ENCODE data around the gene LRFN4. TPM values are rescaled to one million over a fixed set of nuclear protein-coding genes. Genes with fewer than 3 reads are reported as not detected.

LRFN4 gene
- total and polyA plus RNA-seq, 10 of the 15 experiments (the other 5 are each of a cell fraction or from before 2014, with no cell fraction given): 0.03 to 43.8 (median 4.9) TPM

- H3K4me1 ChIP-seq (ENCODE audit: control insufficient read depth, insufficient read depth, low read length): no peaks in the 10 kb centered on the region
- intact Hi-C loops (cut with micrococcal nuclease; ENCODE audit: unreplicated experiment): no loop called here
Measured at GRCh38 chr11:66910016-66910415, 53.2 kb downstream of the LRFN4 start.

More at GRCh38 chr11:66910016-66910415, 53.2 kb downstream of the LRFN4 start:
- ChIA-PET SMC1A (ENCODE audit: uncharacterized antibody, unreplicated experiment) (no interaction called here), RAD21 (ENCODE audit: unreplicated experiment) (no interaction called here), POLR2A (interaction anchor here (0.6 kb wide), 1 partner anchor 33 kb away, joined by 4 read pairs; no protein-coding TSS in a partner anchor), CTCF (no interaction called here)
- BruUV-seq (replicated peaks): no TSS peak
- Histone ChIP-seq H3K27me3 (replicated peaks in 1 of 2; ENCODE audit: control insufficient read depth in 2 of 2, insufficient read depth in 2 of 2, low read length in 1 of 2) (peaks cover 0 to 1% of the 10 kb centered on the region in 2 experiments; a peak in 1 of 4 replicates), H3K9ac (ENCODE audit: control insufficient read depth, insufficient read depth, low read length) (no peak overlapping the region), H3K4me2 (ENCODE audit: control insufficient read depth, insufficient read depth) (no peak overlapping the region), H2AFZ (ENCODE audit: control insufficient read depth, low read depth, low read length) (no peak overlapping the region), H3K9me3 (replicated peaks; ENCODE audit: control insufficient read depth, insufficient read depth, low read length) (no peaks in the 10 kb centered on the region), H4K20me1 (ENCODE audit: control insufficient read depth, insufficient read depth) (no peaks in the 10 kb centered on the region), H3K79me2 (ENCODE audit: control insufficient read depth, insufficient read depth, low read length) (no peaks in the 10 kb centered on the region), H3K36me3 (ENCODE audit: control insufficient read depth in 2 of 2, insufficient read depth in 2 of 2, low read length in 1 of 2) (no peaks in the 10 kb centered on the region), H3K4me3 (no peak overlapping the region), H3K27ac (ENCODE audit: control insufficient read depth, insufficient read depth) (no peak overlapping the region)
- FAIRE-seq (no peak), DNase-seq (ENCODE audit: low read depth, low spot score) (no peak), ATAC-seq (no peak)
- TF ChIP-seq ASH2L (IDR thresholded peaks at IDR 0.05; ENCODE audit: borderline replicate concordance, low read depth): no peak
- TF ChIP-seq MTA2 (IDR thresholded peaks at IDR 0.05; ENCODE audit: low read depth): no peak
- no peak for TF ChIP-seq NR2F1 (conservative IDR thresholded peaks at IDR 0.05)
- no peak for TF ChIP-seq STAT1 (conservative IDR thresholded peaks at IDR 0.05)
- no peak for TF ChIP-seq MTA3 (IDR thresholded peaks at IDR 0.05; ENCODE audit: borderline replicate concordance, low read length)
- TF ChIP-seq KDM1A (IDR thresholded peaks at IDR 0.05; ENCODE audit: borderline replicate concordance): no peak
- no peak for TF ChIP-seq RUNX3 (IDR thresholded peaks at IDR 0.05; ENCODE audit: low read length)
- no peak for TF ChIP-seq LARP7 (IDR thresholded peaks at IDR 0.05)
- no peak for TF ChIP-seq HDAC6 (IDR thresholded peaks at IDR 0.05; ENCODE audit: unreplicated experiment)
- no peak for TF ChIP-seq MEF2A (IDR thresholded peaks at IDR 0.05; ENCODE audit: insufficient read depth, low read depth, low read length)
- TF ChIP-seq RCOR1 (conservative IDR thresholded peaks at IDR 0.05; ENCODE audit: low read depth, low read length): no peak
- TF ChIP-seq ZNF384 (IDR thresholded peaks at IDR 0.05; ENCODE audit: borderline replicate concordance, low read depth, low read length): no peak
- TF ChIP-seq EGR1 (IDR thresholded peaks at IDR 0.05; ENCODE audit: borderline replicate concordance in 1 of 2, low read depth in 2 of 2, low read length in 2 of 2): no peak
- no peak for TF ChIP-seq SP1 (IDR thresholded peaks at IDR 0.05; ENCODE audit: low read depth, low read length)
- TF ChIP-seq, protein P1, sequence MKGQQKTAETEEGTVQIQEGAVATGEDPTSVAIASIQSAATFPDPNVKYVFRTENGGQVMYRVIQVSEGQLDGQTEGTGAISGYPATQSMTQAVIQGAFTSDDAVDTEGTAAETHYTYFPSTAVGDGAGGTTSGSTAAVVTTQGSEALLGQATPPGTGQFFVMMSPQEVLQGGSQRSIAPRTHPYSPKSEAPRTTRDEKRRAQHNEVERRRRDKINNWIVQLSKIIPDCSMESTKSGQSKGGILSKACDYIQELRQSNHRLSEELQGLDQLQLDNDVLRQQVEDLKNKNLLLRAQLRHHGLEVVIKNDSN (IDR thresholded peaks at IDR 0.05; ENCODE audit: borderline replicate concordance, extremely low read length, insufficient read depth, low read depth, low read length): no peak
- TF ChIP-seq TCF12 (IDR thresholded peaks at IDR 0.05; ENCODE audit: low read depth, low read length): no peak
- 60% methylated on average over 10 of the region's 10 CpGs for WGBS (ENCODE audit: insufficient coverage, insufficient replicate concordance, low lambda C conversion rate, missing lambda C conversion rate)
- in situ Hi-C loops (cut with MboI): no loop called here

Other genes starting within 250 kb of the LRFN4 start
Only the 7 nearest of the 9 such genes appear.
- gene RBM4B, start 179.2 kb upstream of the LRFN4 start, total RNA-seq (2014; rRNA removed): 15.5 and 16.2 TPM in 2 replicates
- gene RBM4B, start 179.2 kb upstream of the LRFN4 start, total RNA-seq (2014; rRNA removed; fragmentation: Illumina TruSeq; extraction: Trizol): 16.4 and 17.2 TPM in 2 replicates
- gene RBM4B, start 179.2 kb upstream of the LRFN4 start, total RNA-seq (2021): 15.0 and 16.1 TPM in 2 replicates
- 37.0 and 38.1 TPM in 2 replicates for gene RBM4B, start 179.2 kb upstream of the LRFN4 start, polyA plus RNA-seq (2011; rRNA removed)
- gene RBM4B, start 179.2 kb upstream of the LRFN4 start, polyA plus RNA-seq (2014; fragmentation: Illumina TruSeq; extraction: Trizol): 19.4 and 20.6 TPM in 2 replicates
- 10 to 100 TPM; 17.2 to 23.8 TPM for gene RBM4B, start 179.2 kb upstream of the LRFN4 start, polyA plus RNA-seq (2014; fragmentation: Nextera tagmentation; extraction: Ambion mirVana)
- 23.6 and 26.5 TPM in 2 replicates for gene RBM4B, start 179.2 kb upstream of the LRFN4 start, polyA plus RNA-seq (2014; rRNA removed)
- 10 to 100 TPM; 28.1 to 36.8 TPM for gene RBM4B, start 179.2 kb upstream of the LRFN4 start, polyA plus RNA-seq (2016; fragmentation: Nextera tagmentation; extraction: Ambion mirVana)
- 0.87 and 1.0 TPM in 2 replicates for gene SPTBN2, start 127.8 kb upstream of the LRFN4 start, total RNA-seq (2014; rRNA removed)
- gene SPTBN2, start 127.8 kb upstream of the LRFN4 start, total RNA-seq (2014; rRNA removed; fragmentation: Illumina TruSeq; extraction: Trizol): 0.37 and 0.40 TPM in 2 replicates
- 0.69 and 0.98 TPM in 2 replicates for gene SPTBN2, start 127.8 kb upstream of the LRFN4 start, total RNA-seq (2021)
- gene SPTBN2, start 127.8 kb upstream of the LRFN4 start, polyA plus RNA-seq (2011; rRNA removed): not detected in 2 replicates
- gene SPTBN2, start 127.8 kb upstream of the LRFN4 start, polyA plus RNA-seq (2014; fragmentation: Illumina TruSeq; extraction: Trizol): 0.10 and 0.38 TPM in 2 replicates
- gene SPTBN2, start 127.8 kb upstream of the LRFN4 start, polyA plus RNA-seq (2014; fragmentation: Nextera tagmentation; extraction: Ambion mirVana): not detected
- 0.74 and 0.77 TPM in 2 replicates for gene SPTBN2, start 127.8 kb upstream of the LRFN4 start, polyA plus RNA-seq (2014; rRNA removed)
- gene SPTBN2, start 127.8 kb upstream of the LRFN4 start, polyA plus RNA-seq (2016; fragmentation: Nextera tagmentation; extraction: Ambion mirVana): not detected
- 30.6 and 32.9 TPM in 2 replicates for gene RCE1, start 13.6 kb upstream of the LRFN4 start, total RNA-seq (2014; rRNA removed)
- 9.0 and 9.2 TPM in 2 replicates for gene RCE1, start 13.6 kb upstream of the LRFN4 start, total RNA-seq (2014; rRNA removed; fragmentation: Illumina TruSeq; extraction: Trizol)
- 18.6 and 21.8 TPM in 2 replicates for gene RCE1, start 13.6 kb upstream of the LRFN4 start, total RNA-seq (2021)
- 5.1 and 10.9 TPM in 2 replicates for gene RCE1, start 13.6 kb upstream of the LRFN4 start, polyA plus RNA-seq (2011; rRNA removed)
- gene RCE1, start 13.6 kb upstream of the LRFN4 start, polyA plus RNA-seq (2014; fragmentation: Illumina TruSeq; extraction: Trizol): 4.0 and 8.3 TPM in 2 replicates
- 1 to 10 TPM in 1 of 2 experiments, under 1 TPM in 1; 0.79 to 2.0 TPM for gene RCE1, start 13.6 kb upstream of the LRFN4 start, polyA plus RNA-seq (2014; fragmentation: Nextera tagmentation; extraction: Ambion mirVana)
- 27.0 and 29.2 TPM in 2 replicates for gene RCE1, start 13.6 kb upstream of the LRFN4 start, polyA plus RNA-seq (2014; rRNA removed)
- 10 to 100 TPM; 22.6 to 24.6 TPM for gene RCE1, start 13.6 kb upstream of the LRFN4 start, polyA plus RNA-seq (2016; fragmentation: Nextera tagmentation; extraction: Ambion mirVana)
- 3.8 and 4.7 TPM in 2 replicates for gene PC, start 101.3 kb downstream of the LRFN4 start, total RNA-seq (2014; rRNA removed)
- gene PC, start 101.3 kb downstream of the LRFN4 start, total RNA-seq (2014; rRNA removed; fragmentation: Illumina TruSeq; extraction: Trizol): 2.0 and 2.7 TPM in 2 replicates
- 9.6 and 9.7 TPM in 2 replicates for gene PC, start 101.3 kb downstream of the LRFN4 start, total RNA-seq (2021)
- 0.22 TPM in 1 of 2 replicates, not detected in the other for gene PC, start 101.3 kb downstream of the LRFN4 start, polyA plus RNA-seq (2011; rRNA removed)
- 0.46 and 4.2 TPM in 2 replicates for gene PC, start 101.3 kb downstream of the LRFN4 start, polyA plus RNA-seq (2014; fragmentation: Illumina TruSeq; extraction: Trizol)
- gene PC, start 101.3 kb downstream of the LRFN4 start, polyA plus RNA-seq (2014; fragmentation: Nextera tagmentation; extraction: Ambion mirVana): under 1 TPM; 0.26 to 0.79 TPM
- 4.7 and 5.0 TPM in 2 replicates for gene PC, start 101.3 kb downstream of the LRFN4 start, polyA plus RNA-seq (2014; rRNA removed)
- gene PC, start 101.3 kb downstream of the LRFN4 start, polyA plus RNA-seq (2016; fragmentation: Nextera tagmentation; extraction: Ambion mirVana): 10 to 100 TPM in 1 of 2 experiments, 1 to 10 TPM in 1; 9.5 to 10.3 TPM
- gene C11orf86, start 118.2 kb downstream of the LRFN4 start, total RNA-seq (2014; rRNA removed): not detected in 2 replicates
- gene C11orf86, start 118.2 kb downstream of the LRFN4 start, total RNA-seq (2014; rRNA removed; fragmentation: Illumina TruSeq; extraction: Trizol): not detected in 2 replicates
- gene C11orf86, start 118.2 kb downstream of the LRFN4 start, total RNA-seq (2021): not detected in 2 replicates
- gene C11orf86, start 118.2 kb downstream of the LRFN4 start, polyA plus RNA-seq (2011; rRNA removed): not detected in 2 replicates
- gene C11orf86, start 118.2 kb downstream of the LRFN4 start, polyA plus RNA-seq (2014; fragmentation: Illumina TruSeq; extraction: Trizol): not detected in 2 replicates
- not detected for gene C11orf86, start 118.2 kb downstream of the LRFN4 start, polyA plus RNA-seq (2014; fragmentation: Nextera tagmentation; extraction: Ambion mirVana)
- gene C11orf86, start 118.2 kb downstream of the LRFN4 start, polyA plus RNA-seq (2014; rRNA removed): not detected in 2 replicates
- gene C11orf86, start 118.2 kb downstream of the LRFN4 start, polyA plus RNA-seq (2016; fragmentation: Nextera tagmentation; extraction: Ambion mirVana): not detected
- 2.0 and 2.3 TPM in 2 replicates for gene SYT12, start 166.1 kb downstream of the LRFN4 start, total RNA-seq (2014; rRNA removed)
- 0.78 and 1.1 TPM in 2 replicates for gene SYT12, start 166.1 kb downstream of the LRFN4 start, total RNA-seq (2014; rRNA removed; fragmentation: Illumina TruSeq; extraction: Trizol)
- 1.4 and 1.6 TPM in 2 replicates for gene SYT12, start 166.1 kb downstream of the LRFN4 start, total RNA-seq (2021)
- gene SYT12, start 166.1 kb downstream of the LRFN4 start, polyA plus RNA-seq (2011; rRNA removed): not detected in 2 replicates
- 0.06 and 0.65 TPM in 2 replicates for gene SYT12, start 166.1 kb downstream of the LRFN4 start, polyA plus RNA-seq (2014; fragmentation: Illumina TruSeq; extraction: Trizol)
- under 1 TPM; 0.02 to 0.11 TPM for gene SYT12, start 166.1 kb downstream of the LRFN4 start, polyA plus RNA-seq (2014; fragmentation: Nextera tagmentation; extraction: Ambion mirVana)
- gene SYT12, start 166.1 kb downstream of the LRFN4 start, polyA plus RNA-seq (2014; rRNA removed): 1.3 and 1.4 TPM in 2 replicates
- gene SYT12, start 166.1 kb downstream of the LRFN4 start, polyA plus RNA-seq (2016; fragmentation: Nextera tagmentation; extraction: Ambion mirVana): under 1 TPM; 0.59 to 0.84 TPM
- gene RHOD, start 199.8 kb downstream of the LRFN4 start, total RNA-seq (2014; rRNA removed): 2.1 and 2.7 TPM in 2 replicates
- 0.72 and 0.83 TPM in 2 replicates for gene RHOD, start 199.8 kb downstream of the LRFN4 start, total RNA-seq (2014; rRNA removed; fragmentation: Illumina TruSeq; extraction: Trizol)
- gene RHOD, start 199.8 kb downstream of the LRFN4 start, total RNA-seq (2021): 2.2 and 2.6 TPM in 2 replicates
- gene RHOD, start 199.8 kb downstream of the LRFN4 start, polyA plus RNA-seq (2011; rRNA removed): 0.12 TPM in 1 of 2 replicates, not detected in the other
- 0.17 and 0.84 TPM in 2 replicates for gene RHOD, start 199.8 kb downstream of the LRFN4 start, polyA plus RNA-seq (2014; fragmentation: Illumina TruSeq; extraction: Trizol)
- gene RHOD, start 199.8 kb downstream of the LRFN4 start, polyA plus RNA-seq (2014; fragmentation: Nextera tagmentation; extraction: Ambion mirVana): under 1 TPM in 1 of 2 experiments, not detected in 1; 0.15 TPM
- gene RHOD, start 199.8 kb downstream of the LRFN4 start, polyA plus RNA-seq (2014; rRNA removed): 2.6 and 3.7 TPM in 2 replicates
- 1 to 10 TPM; 1.9 to 2.0 TPM for gene RHOD, start 199.8 kb downstream of the LRFN4 start, polyA plus RNA-seq (2016; fragmentation: Nextera tagmentation; extraction: Ambion mirVana)